Measurements from ENCODE around the gene ZNF579.

GRCh38 chr19:55554302-55554701 is 26.3 kb downstream of the ZNF579 start:
- TF ChIP-seq POLR2A (IDR thresholded peaks at IDR 0.05) (no peak), CTCF (IDR thresholded peaks at IDR 0.05) (no peak)
